GM13977 (cell line): Measurements from ENCODE around the gene FAM118B.
"Not testable (repeated sequence)": the region's sequence is repeated elsewhere in the genome, so short reads cannot be mapped to it uniquely, and the experiment has no call there.

ENCODE experiments used
- DNase-seq: peaks from one replicate; pipeline ENCODE4 v3.0.0; 2012; ENCODE audit warnings: low spot score
- CTCF ChIP-seq: IDR thresholded peaks from 2 replicates; pipeline ENCODE4 v1.5.1; 2012; ENCODE audit warnings: mild to moderate bottlenecking, control low read depth; ENCODE audit not compliant: insufficient read depth; ENCODE audit errors: extremely low read depth, missing control alignments
- in situ Hi-C: fragments of 300-500 bp; cut with MboI; formaldehyde crosslinking; loops from one replicate; pipeline ENCODE4 v1.12.0; 2022; ENCODE audit warnings: low sequenced_read_pairs, low pct_unique_long_range_greater_than_20kb, mixed read lengths, inconsistent platforms; ENCODE audit not compliant: unreplicated experiment

The FAM118B gene

GRCh38 chr11:126304457-126305075 lies 93.0 kb downstream of the FAM118B start:
- TF ChIP-seq CTCF = no peak
- no peak for DNase-seq
- in situ Hi-C loops = no loop called here

GRCh38 chr11:126305699-126306098 lies 94.1 kb downstream of the FAM118B start:
- peak; percentile 73 for DNase-seq
- in situ Hi-C loops = no loop called here
- TF ChIP-seq CTCF = no peak

- in situ Hi-C loops = no loop called here
- DNase-seq = no peak
- peak; percentile 38 for TF ChIP-seq CTCF
Measured at GRCh38 chr11:126307706-126308105, 96.1 kb downstream of the FAM118B start.

- no peak for TF ChIP-seq CTCF
- no peak for DNase-seq
- in situ Hi-C loops = no loop called here
Measured at GRCh38 chr11:126308271-126308671, 96.7 kb downstream of the FAM118B start.

GRCh38 chr11:126308771-126309170 lies 97.2 kb downstream of the FAM118B start:
- DNase-seq, in situ Hi-C loops: not testable (repeated sequence)

- DNase-seq = no peak
- in situ Hi-C loops = no loop called here
- TF ChIP-seq CTCF = peak; percentile 89
Measured at GRCh38 chr11:126310200-126310991, 98.8 kb downstream of the FAM118B start.

- no peak for TF ChIP-seq CTCF
Measured at GRCh38 chr11:126310992-126311310, 99.4 kb downstream of the FAM118B start.

More at GRCh38 chr11:126310992-126311310, 99.4 kb downstream of the FAM118B start:
- in situ Hi-C loops = no loop called here
- no peak for DNase-seq
